ENCODE measurements around the gene SETBP1.

- TF ChIP-seq EZH2 (IDR thresholded peaks at IDR 0.05; ENCODE audit: borderline replicate concordance, low read length) = no peak
- TF ChIP-seq, protein P1, sequence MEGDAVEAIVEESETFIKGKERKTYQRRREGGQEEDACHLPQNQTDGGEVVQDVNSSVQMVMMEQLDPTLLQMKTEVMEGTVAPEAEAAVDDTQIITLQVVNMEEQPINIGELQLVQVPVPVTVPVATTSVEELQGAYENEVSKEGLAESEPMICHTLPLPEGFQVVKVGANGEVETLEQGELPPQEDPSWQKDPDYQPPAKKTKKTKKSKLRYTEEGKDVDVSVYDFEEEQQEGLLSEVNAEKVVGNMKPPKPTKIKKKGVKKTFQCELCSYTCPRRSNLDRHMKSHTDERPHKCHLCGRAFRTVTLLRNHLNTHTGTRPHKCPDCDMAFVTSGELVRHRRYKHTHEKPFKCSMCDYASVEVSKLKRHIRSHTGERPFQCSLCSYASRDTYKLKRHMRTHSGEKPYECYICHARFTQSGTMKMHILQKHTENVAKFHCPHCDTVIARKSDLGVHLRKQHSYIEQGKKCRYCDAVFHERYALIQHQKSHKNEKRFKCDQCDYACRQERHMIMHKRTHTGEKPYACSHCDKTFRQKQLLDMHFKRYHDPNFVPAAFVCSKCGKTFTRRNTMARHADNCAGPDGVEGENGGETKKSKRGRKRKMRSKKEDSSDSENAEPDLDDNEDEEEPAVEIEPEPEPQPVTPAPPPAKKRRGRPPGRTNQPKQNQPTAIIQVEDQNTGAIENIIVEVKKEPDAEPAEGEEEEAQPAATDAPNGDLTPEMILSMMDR (conservative IDR thresholded peaks at IDR 0.05 in 1 of 2, IDR thresholded peaks at IDR 0.05 in 1 of 2; ENCODE audit: extremely low read depth in 1 of 2, insufficient read depth in 1 of 2, low read depth in 1 of 2, low read length in 2 of 2) = no peak
These were observed 17.8 kb downstream of the SETBP1 start for GRCh38 chr18:44698518-44698917.
